ENCODE results near the gene WSB1.

Gene WSB1

GRCh38 chr17:27313301-27313700 is 19.4 kb downstream of the WSB1 start:
- ATAC-seq = no peak
- TF ChIP-seq ZNF565 (CRISPR knock-in tag; conservative IDR thresholded peaks at IDR 0.05; ENCODE audit: low read depth) (no peak), ZFP3 (CRISPR knock-in tag; IDR thresholded peaks at IDR 0.05) (no peak)

GRCh38 chr17:27315322-27315721 is 21.4 kb downstream of the WSB1 start:
- TF ChIP-seq ESRRG (CRISPR knock-in tag; IDR thresholded peaks at IDR 0.05) (no peak), OSR1 (CRISPR knock-in tag; IDR thresholded peaks at IDR 0.05) (no peak), BACH2 (CRISPR knock-in tag; IDR thresholded peaks at IDR 0.05; ENCODE audit: borderline replicate concordance) (no peak)
- peak; percentile 45; the same call in 1 of the 3 replicates for ATAC-seq

- TF ChIP-seq CREB5 (CRISPR knock-in tag; IDR thresholded peaks at IDR 0.05; ENCODE audit: low read depth) = no peak
- no peak for TF ChIP-seq RARB (CRISPR knock-in tag; IDR thresholded peaks at IDR 0.05)
- no peak for TF ChIP-seq CSDC2 (CRISPR knock-in tag; IDR thresholded peaks at IDR 0.05)
- no peak for TF ChIP-seq GLIS3 (CRISPR knock-in tag; IDR thresholded peaks at IDR 0.05)
- no peak for TF ChIP-seq ZFP30 (CRISPR knock-in tag; IDR thresholded peaks at IDR 0.05)
- no peak for TF ChIP-seq BACH2 (CRISPR knock-in tag; IDR thresholded peaks at IDR 0.05; ENCODE audit: borderline replicate concordance)
- no peak for TF ChIP-seq SNAI2 (CRISPR knock-in tag; IDR thresholded peaks at IDR 0.05)
- TF ChIP-seq TSHZ2 (CRISPR knock-in tag; IDR thresholded peaks at IDR 0.05) = no peak
- no peak for TF ChIP-seq PATZ1 (CRISPR knock-in tag; IDR thresholded peaks at IDR 0.05; ENCODE audit: borderline replicate concordance)
- TF ChIP-seq TCF4 (CRISPR knock-in tag; IDR thresholded peaks at IDR 0.05; ENCODE audit: borderline replicate concordance) = no peak
- TF ChIP-seq ZFP3 (CRISPR knock-in tag; IDR thresholded peaks at IDR 0.05) = no peak
- no peak for TF ChIP-seq POU6F1 (CRISPR knock-in tag; IDR thresholded peaks at IDR 0.05; ENCODE audit: borderline replicate concordance, low read depth)
- no peak for ATAC-seq
These were observed 22.0 kb downstream of the WSB1 start for GRCh38 chr17:27315796-27316465.

GRCh38 chr17:27318228-27318627 is 24.3 kb downstream of the WSB1 start:
- no peak for ATAC-seq
- no peak for TF ChIP-seq ZNF70 (CRISPR knock-in tag; IDR thresholded peaks at IDR 0.05)
- no peak for TF ChIP-seq OSR1 (CRISPR knock-in tag; IDR thresholded peaks at IDR 0.05)
- no peak for TF ChIP-seq RARB (CRISPR knock-in tag; IDR thresholded peaks at IDR 0.05)
- TF ChIP-seq TCF4 (CRISPR knock-in tag; IDR thresholded peaks at IDR 0.05; ENCODE audit: borderline replicate concordance) = no peak
- no peak for TF ChIP-seq ARNTL (CRISPR knock-in tag; IDR thresholded peaks at IDR 0.05; ENCODE audit: borderline replicate concordance, low read depth)
- no peak for TF ChIP-seq ZNF8 (CRISPR knock-in tag; IDR thresholded peaks at IDR 0.05)
- no peak for TF ChIP-seq CSDC2 (CRISPR knock-in tag; IDR thresholded peaks at IDR 0.05)
- no peak for TF ChIP-seq GLIS3 (CRISPR knock-in tag; IDR thresholded peaks at IDR 0.05)
- no peak for TF ChIP-seq CREB5 (CRISPR knock-in tag; IDR thresholded peaks at IDR 0.05; ENCODE audit: low read depth)
- TF ChIP-seq PPARA (CRISPR knock-in tag; IDR thresholded peaks at IDR 0.05; ENCODE audit: borderline replicate concordance) = no peak
